COLO829 (cell line): Measurements from ENCODE around the gene MYBPC3.
"Not testable (repeated sequence)": the region's sequence is repeated elsewhere in the genome, so short reads cannot be mapped to it uniquely, and the experiment has no call there.

Experiments used
- DNase-seq: peaks from one replicate; pipeline ENCODE4 v3.0.0; 2012; ENCODE audit warnings: low spot score

The MYBPC3 gene

DNA sequence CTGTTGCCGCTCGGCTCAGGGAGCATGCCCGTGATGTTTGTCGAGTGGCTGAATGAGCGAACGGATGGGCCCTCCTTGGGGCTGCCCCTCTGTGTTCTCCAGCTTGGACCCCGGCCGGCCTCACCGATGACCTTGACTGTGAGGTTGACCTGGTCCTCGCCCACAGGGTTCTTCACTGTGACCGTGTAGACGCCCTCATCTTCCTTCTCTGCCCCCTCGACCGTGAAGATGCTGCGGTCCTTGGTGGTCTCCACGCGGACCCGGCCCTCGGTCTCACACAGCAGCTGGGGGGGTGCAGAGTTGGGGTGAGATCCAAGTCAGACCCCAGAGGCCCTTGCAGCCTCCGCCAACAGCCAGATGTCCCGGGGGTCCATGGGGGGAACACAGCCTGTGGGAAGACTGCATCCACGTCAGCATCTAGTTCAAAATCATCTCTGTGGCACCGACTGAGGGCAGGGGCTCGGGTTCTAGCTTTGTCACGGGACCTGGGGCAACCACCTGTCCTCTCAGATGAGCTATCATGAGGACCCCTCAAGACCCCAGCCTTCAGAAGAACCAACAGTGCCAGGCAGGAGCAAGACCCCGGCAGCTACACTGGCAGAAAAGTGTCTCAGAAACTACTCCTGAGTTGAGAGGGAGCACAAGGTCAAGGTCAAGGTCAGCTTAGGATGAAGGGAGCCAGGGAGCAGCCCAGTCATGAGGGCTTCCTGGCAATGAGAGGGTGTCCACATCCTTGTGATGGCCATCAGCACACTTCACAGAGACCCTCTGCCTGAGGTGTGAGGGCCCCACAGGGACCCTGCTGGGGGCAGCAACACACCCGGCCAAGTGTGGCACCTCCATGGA is 13.9 kb downstream of the MYBPC3 start:
- no peak for DNase-seq

DNA sequence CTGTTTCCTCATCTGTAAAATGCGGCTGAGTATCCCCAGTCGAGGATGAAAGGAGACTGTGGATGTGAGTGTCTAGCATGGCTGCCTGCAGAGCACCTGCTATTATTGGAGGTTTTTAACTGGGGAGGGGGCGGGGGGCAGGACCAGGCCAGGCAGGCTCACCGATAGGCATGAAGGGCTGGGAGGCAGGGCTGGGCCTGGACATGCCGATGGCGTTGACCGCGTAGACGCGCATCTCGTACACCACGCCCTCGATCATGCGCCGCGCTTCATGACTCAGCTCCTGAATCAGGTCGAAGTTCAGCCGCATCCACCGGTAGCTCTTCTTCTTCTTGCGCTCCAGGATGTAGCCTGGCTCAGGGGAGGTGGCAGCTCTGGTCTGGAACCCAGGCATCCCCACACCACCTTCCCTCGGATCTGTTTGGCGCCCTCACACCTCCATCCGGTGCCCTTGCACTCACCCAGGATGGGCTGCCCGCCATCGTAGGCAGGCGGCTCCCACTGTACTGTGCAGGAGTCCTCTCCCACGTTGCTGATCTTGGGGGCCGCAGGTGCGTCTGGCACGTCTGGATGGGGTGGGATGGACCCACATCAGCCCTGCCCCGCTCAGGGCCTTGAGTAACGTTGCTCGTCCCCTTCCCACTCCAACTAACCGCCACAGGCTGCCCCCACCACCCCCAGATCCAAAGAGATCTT is 15.1 kb downstream of the MYBPC3 start:
- no peak for DNase-seq

GRCh38 chr11:47336595-47336994 is 15.9 kb downstream of the MYBPC3 start:
- no peak for DNase-seq

GRCh38 chr11:47335733-47336132 is 16.8 kb downstream of the MYBPC3 start:
- no peak for DNase-seq

GRCh38 chr11:47334699-47335411 is 17.6 kb downstream of the MYBPC3 start:
- not testable (repeated sequence) for DNase-seq

DNA sequence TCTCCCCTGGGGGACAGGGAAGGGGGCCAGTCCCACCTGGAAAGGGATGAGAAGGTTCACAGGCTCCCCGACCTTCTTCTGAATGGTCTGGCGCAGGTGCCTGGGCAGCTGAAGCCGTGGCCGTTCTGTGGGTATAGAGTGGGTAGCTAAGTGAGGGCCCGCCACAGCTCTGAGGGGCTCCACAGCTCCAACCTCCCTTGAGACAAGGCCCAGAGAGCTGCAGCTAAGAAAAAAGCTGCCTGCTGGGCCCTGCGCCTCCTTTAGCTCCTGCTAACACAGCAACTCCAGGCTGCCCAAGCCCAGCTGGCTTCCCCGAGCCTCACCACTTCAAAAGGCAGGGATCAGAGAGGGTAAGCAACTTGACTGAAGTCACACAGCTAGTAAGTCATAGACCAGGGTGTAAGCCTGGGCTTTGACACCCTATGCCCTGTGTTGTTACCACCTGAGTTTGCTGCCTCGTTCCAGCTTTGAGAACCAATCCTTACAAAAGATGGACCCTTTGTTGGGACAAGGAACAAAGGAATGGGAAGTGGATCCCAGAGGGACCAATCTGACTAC is 18.5 kb downstream of the MYBPC3 start:
- DNase-seq: no peak

GRCh38 chr11:47333526-47333845 is 19.0 kb downstream of the MYBPC3 start:
- DNase-seq: no peak

DNA sequence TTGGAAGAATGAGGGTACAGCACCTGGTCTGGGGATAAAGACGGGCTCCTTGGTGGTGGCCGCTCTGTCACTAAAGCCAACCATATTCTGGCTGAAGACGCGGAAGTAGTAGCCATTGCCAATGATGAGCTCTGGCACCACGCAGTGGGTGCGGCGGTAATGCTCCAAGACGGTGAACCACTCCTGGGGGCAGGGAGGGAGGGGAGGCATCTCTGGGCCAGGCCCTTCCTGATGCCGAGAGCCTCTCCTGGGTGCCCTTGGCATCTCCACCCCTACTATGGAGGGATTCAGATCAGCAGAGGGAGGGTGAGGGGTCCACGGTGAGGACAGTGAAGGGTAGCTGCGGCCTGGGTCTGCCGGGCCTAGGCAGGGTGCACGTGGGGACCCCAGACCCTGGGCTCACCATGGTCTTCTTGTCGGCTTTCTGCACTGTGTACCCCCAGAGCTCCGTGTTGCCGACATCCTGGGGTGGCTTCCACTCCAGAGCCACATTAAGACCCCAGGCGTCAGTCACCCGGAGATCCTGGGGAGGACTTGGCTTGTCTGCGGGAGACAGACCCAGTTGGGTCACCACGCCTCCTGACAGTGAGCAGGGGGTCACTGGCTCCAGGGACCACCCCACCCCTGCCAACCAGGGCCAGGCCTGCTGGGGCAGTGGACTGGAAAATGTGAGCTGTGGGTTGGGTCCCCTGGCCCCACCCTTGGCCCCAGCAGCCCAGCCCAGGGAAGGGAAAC is 19.5 kb downstream of the MYBPC3 start:
- no peak for DNase-seq

- no peak for DNase-seq
Observed at GRCh38 chr11:47332303-47332711, 20.2 kb downstream of the MYBPC3 start.

- no peak for DNase-seq
Observed at GRCh38 chr11:47331454-47332302, 20.8 kb downstream of the MYBPC3 start.

DNA sequence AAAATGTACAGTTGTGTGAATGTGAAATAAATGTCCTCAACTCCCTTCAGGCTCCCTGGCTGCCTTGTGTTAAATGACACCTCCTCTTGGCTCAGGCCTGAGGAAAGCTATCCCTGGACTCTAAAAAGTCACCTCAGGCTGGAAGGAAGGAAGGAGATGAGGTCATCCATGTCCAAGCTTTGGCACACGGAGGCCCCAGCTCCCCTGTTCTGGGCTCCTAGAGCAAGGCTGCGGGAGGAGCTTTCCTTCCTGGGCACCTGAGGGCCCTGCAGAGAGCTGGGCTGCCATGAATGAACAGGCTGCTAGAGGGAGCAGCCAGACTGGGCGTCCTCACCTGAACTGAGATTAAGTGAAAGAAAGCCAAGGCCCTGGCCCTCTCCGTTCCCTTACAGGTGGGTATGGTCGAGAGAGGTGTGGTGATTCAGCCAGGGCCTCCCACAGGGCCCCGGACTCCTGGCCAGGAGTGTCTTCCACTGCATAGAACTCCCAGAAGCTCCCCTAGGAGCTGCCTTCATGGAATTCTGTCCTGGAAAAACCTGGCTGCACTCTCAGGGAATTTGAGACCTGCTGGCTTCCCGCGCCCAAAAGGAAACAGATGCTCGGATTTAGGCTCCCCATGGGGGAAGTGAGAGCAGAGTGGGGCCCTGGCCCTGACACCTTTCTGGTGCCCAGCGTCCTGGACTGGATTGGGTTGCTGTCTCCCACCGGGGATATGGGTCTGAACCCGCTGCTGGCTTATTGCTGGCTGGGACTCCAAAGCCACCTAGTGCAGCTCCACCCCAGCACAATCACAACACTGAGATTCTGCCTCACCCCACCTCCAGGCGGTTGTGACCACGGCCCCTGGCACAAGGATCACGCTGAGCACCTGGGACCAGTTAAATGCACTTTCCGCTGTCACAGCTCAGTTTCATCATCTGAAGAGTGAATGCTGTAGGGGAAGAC is 22.2 kb downstream of the MYBPC3 start:
- no peak for DNase-seq

GRCh38 chr11:47329431-47329986 is 23.0 kb downstream of the MYBPC3 start:
- DNase-seq: no peak

DNA sequence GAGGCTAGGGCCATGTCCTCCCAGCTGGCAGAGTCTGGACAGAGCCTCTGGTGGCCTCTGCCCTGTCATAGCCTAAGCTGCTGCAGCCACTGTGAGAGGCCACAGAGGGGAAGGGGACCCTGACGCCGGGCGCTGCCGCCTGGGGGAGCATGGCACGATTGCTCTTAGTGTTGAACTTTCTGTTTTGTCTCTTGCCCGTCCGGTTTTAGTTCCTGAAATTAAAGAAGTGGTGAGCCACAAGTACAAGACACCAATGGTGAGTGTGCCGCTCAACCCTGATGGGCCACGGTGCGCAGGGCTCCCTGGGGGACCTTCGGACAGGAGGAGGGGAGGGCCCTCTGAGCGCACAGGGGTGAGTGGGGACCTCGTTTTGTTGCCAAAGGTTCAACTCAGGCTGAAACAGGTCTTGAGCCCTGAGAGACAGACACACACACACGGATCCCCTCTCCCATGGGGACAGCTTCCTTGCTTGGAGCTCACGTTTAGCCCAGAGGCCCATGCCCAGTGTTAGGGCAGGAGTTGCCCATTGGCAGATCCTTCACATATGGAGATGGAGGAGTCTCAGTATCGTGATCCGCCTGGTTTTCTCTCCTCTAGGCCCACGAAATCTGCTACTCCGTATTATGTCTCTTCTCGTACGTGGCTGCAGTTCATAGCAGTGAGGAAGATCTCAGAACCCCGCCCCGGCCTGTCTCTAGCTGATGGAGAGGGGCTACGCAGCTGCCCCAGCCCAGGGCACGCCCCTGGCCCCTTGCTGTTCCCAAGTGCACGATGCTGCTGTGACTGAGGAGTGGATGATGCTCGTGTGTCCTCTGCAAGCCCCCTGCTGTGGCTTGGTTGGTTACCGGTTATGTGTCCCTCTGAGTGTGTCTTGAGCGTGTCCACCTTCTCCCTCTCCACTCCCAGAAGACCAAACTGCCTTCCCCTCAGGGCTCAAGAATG is 23.8 kb downstream of the MYBPC3 start:
- DNase-seq: no peak

DNA sequence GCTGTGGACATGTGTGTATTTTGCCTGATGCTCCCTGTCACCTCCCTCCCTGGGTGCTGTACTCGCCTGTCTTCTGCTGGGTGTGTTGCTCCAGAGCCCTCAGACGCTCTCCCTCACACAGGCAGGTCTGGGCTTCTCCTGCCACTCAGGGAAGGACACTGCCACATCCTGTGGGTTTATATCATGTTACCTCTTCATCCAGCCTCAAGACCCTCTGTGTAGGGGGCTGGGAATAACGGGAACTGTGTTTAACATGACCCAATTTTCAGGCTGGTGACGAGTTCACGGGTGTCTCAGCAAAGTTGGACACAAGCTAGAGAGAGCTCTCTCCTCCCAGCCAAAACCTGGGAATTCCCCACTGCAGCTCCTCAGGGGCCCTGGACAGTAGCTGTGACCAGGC is 24.6 kb downstream of the MYBPC3 start:
- DNase-seq: no peak

DNA sequence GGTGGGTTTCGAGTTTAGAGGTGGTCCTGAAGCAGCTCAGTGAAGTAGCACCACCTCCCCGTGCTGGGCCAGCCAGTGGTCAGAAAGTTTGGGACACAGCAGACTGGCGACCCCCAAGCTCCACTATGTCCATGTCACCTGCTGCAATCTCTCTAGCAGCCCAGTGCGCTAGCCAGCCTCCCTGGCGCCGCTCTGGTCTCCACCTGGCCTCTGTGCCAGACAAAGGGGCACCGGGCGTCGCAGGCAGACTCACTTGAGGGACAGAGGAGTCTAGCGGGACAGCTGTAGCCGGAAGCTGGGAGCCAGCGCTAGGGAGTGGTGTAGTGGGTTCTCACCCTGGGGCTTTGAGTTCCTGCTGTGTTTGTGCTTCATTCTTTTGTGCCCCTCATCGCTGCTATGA is 25.5 kb downstream of the MYBPC3 start:
- no peak for DNase-seq

- no peak for DNase-seq
Observed at GRCh38 chr11:47326198-47326597, 26.3 kb downstream of the MYBPC3 start.

GRCh38 chr11:47325271-47326041 is 27.0 kb downstream of the MYBPC3 start:
- no peak for DNase-seq

- no peak for DNase-seq
Observed at GRCh38 chr11:47324520-47324919, 28.0 kb downstream of the MYBPC3 start.
